GM19372 (cell line): Measurements from ENCODE around the gene TSPAN17.

Source experiments
- ATAC-seq: cut with Tn5 transposase; IDR thresholded peaks from one replicate; pipeline ENCODE4 v1.9.1; 2021; ENCODE audit warnings: mild to moderate bottlenecking, low read depth, moderate library complexity; ENCODE audit not compliant: unreplicated experiment

TSPAN17 gene

DNA sequence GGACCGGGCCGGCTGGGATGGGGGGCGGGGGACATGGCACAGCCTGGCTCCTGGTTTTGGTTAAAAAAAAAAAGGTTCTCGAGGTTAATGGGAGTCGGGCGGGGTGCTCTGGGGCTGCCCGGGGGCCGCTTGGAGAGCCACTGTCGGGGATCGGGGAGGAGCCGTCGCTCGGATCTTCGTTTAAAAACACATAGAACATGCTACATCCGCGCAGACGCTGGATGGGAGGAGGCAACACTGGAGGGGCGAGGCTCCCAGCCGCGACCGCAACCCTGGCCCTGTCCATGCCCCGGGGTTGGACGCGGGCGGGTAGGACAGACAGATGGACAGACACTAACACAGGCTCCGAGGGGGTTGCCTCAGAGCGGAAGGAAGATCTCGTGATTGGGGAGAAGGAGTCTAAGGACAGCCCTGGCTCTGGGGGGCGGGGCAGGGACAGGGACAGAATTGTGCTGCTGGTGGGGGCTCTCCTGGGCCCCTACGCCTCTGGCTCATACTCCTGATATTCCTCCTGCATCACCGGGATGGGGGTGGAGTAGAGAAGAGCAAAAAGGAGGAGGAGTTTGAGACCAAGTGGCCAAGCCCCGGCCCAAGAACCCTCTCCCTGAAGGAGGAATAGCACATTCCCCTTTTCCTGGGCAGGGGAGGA is 26.8 kb upstream of the TSPAN17 start:
- no peak for ATAC-seq

DNA sequence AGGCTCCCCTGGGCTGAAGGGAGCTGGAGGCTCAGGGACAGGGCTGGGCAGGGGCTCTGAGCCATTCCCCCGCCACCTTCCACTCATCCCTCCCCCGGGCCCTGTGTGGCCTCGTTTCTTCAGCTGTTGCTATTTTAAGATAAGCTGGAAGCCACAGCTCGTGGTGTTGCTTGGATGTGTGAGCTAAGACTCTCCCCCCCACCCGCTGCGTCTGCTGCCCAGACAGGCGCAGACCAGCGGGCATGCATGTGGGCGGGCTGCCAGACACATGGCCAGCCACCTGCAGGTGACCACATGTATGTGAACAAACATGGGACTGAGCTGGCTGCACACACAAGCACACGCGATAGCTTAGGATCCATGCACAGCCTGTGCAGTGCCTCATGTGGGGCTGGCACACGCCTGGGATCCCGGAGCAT is 25.6 kb upstream of the TSPAN17 start:
- ATAC-seq, result no peak

DNA sequence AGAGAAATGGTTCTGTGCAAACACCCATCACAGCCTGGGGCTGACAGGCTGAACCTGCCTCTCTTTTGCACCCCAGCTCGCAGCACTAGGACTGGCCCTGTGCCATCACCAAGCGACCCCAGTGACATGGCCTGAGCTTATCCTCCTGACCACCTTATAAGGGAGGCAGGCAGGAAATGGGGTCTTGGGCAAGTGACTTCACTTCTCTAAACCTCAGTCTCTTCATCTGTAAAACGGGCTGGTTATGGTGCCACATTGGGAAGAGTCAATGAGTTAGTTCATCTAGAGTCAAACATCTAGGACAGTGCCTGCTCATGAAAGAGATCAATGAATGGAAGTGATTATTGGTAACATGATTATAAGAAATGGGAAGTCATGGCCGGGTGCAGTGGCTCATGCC is 23.1 kb upstream of the TSPAN17 start:
- no peak for ATAC-seq

DNA sequence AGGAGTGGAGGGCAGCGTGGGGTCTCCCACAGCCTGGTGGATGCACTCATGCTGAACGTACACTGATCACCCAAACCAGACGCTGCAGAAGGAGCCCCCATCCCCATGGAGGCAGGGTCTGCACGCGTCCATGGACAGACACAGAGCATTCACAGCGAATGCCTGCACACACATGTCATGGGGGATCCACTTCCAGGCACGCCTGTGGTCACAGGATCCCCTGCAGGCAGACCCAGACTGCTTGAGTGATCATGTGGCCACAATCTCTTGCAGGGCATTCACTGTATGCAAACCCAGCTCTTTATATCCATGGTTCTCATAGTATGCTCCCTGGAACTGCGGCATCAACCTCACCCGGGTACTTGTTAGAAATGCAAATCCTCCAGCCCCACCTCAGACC is 22.3 kb upstream of the TSPAN17 start:
- ATAC-seq, result no peak

DNA sequence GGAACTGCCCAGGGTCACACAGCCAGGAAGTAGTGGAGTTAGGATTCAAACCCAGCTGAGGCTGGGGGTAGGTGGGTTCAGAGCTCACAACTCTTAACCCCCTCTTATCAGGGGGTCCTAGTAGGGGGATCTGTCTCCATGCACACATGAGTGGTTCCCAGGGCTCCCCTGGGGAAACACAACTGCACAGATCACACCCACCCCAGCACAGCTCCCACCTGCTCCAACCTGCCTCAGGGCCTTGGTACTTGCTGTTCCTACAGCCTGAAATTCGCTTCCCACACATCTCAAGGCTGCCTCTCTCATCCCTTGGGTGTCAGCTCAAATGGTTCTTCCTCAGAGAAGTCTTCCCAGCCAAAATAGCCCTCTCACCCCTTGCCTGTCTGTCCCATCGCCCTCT is 21.8 kb upstream of the TSPAN17 start:
- ATAC-seq, result no peak

DNA sequence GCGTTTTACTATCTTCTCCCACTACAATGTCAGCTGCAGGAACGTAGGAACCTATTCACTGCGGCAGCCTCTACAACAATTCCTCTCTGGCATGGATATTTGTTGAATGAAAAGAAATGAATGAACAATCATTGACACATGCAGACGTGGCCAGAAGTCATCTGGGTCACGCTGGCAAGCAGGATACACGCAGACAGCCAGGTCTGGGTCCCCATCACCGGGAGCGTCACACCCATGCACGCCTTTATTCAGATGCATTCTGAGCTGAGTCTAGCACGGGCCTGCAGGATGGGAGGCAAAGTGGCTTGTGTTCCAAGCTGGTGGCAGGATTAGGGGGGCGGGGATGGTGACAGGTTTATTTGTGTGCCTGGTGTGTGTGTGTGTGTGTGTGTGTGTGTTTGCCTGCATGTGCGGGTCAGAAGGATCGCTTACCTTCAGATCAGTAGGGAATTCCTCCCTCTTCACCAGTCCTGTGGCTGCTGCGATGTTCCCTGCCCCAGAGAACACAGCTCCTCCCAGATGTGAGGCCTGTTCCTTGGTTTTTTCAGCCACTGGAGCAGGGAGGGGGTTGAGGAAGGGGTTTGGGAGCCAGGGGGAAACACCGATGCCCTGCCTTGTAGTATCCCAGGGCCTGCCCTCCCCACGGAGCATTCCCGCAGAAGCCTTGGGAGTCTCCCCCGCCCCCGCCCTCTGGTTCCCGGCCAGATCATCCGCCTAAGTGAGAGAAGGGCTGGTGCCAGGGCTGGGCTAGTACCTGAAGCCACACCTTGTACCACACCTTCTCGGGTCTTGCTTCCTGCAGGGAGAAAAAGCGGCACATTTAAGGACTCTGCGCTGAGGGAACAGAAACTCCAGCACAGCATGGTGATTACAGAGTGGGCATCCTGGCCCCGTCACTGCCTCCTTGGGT is 21.1 kb upstream of the TSPAN17 start:
- no peak for ATAC-seq

DNA sequence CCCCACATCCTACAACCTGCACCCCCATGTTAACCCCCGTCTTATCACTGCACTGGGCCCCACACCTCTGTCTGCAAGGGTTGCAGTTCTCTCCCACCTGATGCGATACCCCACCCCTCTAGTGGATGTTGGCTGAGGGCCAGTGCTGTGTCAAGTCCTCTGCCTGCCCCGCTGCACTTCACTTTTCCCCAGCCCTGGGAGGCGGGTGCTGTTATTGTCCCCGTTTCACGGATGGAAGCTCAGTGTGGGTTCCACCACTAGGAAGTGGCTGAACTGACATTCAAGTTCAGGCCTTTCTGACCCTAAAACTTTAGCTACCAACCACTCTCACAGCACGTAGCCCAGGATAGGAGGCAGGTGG is 20.4 kb upstream of the TSPAN17 start:
- ATAC-seq, result no peak

DNA sequence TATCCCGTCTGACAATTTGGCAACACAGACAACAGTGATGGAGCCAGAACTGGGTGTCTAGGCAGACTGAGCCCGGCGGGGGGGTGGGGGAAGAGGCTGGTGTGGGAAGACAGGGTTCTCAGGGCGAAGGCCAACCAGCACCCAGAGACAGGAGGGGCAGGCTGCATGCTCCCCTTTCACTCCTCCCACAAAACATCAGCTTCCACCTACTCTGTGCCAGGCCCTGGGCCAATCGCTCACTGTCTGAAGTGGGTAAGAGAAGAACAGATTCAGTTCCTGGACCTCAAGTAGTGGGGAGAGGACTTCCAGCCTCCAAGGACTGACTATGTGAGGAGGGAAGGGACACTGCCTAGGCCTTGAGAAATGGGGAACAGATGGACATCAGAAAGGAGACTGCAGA is 19.7 kb upstream of the TSPAN17 start:
- no peak for ATAC-seq

DNA sequence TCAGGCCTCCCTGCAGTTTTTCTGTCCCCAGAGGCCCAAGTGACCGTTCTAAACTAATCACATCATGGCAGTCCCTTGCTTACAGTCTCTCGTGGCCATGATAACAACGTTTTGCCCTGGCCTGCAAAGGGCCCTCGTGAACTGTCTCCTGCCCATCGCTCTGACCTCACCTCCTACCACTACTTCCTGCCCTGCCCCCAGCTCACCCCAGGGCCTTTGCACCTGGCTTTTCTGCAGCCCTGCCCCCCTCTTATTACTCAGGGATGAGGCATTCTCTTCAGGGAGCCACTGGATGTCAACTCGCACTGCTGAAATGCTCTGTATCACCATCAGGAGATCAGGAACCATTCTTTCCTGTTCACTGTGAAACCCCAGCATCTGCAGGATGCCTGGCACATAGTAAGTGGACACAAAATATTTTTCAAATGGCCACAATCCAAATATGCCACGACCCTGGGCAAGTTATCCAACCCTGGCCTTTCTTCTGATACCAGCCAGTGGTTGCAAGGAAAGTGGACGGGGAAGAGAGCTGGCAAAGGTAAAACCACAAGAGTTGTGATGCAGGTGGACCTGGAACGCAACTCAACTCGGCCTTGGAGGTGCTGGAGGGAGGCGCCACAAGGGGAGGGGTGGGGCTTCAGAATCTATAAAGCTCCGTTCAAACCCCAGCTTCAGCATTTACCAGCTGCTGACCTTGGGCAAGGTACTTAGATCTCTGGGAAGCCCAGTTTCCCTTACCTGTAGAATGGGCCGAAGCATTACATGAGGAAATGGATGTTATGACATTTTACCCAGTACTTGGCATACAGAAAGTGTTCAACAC is 18.7 kb upstream of the TSPAN17 start:
- ATAC-seq, result no peak

DNA sequence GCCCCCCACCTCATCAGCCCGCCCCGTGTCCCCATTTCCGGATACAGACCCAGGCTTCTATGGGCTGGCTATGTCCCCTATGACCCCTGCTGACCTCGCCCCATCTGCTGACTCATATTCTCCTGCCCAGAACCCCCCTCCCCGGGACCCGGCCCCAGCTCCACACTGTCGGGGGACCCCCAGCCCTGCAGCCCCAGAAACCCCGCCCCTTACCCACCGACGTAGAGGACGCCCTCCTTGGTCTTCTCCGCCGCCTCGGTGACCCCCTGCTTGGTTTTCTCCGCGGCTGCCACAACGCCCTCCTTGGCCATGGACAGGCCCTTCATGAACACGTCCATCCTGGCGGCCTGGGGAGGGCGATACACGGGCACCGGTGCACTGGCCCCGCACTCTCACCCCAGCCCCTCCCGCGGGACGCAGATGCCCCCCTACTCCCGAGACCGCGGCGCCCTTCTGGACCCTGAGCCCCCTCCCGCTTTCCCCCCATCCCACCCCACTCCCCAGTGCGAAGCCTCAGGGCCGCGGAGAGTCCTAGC is 17.9 kb upstream of the TSPAN17 start:
- ATAC-seq, result no peak

DNA sequence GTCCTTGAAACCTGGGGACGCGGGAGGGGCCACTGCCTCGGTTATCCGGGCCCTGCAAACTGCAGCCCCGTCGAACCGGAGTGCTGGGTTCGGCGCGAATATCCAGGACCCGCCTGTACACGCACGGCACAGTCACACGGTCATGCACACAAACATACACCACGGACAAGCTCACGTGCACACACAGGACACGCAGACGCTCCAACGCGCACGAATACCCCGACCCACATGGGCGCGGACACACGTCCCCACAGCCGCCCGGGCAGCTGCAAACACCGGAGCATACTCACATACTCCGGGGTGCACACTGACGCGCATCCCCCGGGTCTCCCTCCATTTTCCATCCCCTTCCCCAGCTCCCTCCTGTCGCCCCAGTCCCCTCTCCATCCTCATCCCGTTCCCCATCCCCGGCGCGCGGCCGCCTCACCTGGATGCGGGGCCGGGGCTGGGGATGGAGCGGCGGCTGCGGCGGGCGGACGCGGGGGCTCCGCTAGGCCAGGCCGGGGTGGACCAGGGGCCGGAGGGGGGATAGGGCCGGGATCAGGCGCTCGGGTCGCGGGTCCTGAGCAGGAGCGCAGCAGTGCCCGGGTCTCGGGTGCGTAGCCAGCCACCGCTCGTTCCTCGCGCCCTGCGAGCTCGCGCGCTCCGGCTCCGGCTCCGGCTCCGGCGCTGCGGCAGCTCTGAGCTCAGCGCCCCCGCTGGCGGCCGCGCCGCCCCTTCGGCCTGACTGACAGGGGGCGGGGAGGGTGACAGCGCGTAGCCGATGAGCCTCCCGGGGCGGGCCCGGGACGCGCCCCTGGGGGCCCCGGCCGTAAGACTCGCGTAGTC is 17.2 kb upstream of the TSPAN17 start, which contains the start of the genes EIF4E1B and SNCB:
EIF4E1B (plus strand) TSS at position 823 of the 828 bp plus-strand sequence. CDS start 12,113 bp downstream, outside the sequence.
SNCB (minus strand) TSS at position 682 of the 828 bp plus-strand sequence. CDS start 880 bp downstream, outside the sequence.
- ATAC-seq, result peak; percentile 85

DNA sequence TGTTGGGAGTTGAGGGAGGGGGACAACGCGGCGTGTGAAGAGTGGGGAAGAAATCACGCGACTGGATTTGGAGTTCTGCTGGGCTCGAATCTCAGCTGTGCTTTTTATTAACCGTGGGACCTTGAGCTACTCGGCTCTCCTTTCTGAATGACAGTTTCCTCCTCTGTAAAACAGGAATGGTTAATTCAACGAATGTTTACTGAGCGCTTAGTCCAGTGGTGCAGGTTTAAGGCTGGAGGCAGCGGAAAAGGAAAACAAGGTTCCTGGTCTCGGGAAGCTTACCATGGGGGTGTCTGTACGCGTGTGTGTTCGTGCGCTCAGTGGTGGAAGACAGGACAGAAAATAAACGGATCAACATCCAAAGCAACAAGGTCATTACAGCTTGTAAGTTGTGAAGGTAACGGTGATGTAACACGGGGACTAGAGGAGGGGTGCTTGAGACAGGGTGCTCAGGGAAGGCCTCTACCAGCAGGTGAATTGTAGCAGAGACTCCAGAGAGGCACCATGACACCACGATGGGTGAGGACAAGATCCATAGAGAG is 16.5 kb upstream of the TSPAN17 start:
- ATAC-seq, result peak; percentile 9

DNA sequence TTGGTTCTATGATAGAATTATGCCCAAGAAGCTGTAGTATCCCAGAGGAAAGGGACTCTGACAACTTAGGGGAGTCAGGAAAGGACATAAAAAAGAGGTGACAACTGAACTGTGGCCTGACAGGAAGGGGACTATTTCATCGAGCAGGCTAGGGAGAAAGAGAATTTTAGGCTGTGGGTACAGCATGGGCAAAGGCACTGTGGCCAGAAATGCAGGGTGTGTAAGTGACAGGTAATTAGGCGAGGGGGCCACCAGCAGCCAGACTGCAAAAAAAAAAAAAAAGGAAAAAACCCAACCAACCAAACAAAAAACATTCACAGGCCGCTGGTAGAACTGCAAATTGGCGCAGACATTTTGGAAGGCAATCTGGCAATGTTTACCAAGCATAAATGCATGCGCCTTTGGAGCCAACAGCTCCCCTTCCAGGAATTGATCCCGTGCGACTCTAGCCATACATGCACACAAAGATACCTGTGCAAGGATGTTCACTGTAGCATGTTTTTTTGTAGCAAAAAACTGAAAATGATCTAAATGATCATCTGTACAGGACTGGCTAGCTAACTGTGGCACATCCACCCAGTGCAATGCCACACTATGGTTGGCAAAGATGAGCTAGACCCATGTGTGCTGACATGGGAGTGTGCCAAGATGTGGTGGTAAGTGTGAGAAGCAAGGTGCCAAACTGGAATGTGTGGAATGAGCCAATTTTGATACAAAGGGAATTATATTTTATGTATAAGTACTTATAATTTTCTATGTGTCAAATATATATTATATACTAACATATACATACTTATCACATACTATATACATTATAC is 15.7 kb upstream of the TSPAN17 start:
- ATAC-seq, result no peak

DNA sequence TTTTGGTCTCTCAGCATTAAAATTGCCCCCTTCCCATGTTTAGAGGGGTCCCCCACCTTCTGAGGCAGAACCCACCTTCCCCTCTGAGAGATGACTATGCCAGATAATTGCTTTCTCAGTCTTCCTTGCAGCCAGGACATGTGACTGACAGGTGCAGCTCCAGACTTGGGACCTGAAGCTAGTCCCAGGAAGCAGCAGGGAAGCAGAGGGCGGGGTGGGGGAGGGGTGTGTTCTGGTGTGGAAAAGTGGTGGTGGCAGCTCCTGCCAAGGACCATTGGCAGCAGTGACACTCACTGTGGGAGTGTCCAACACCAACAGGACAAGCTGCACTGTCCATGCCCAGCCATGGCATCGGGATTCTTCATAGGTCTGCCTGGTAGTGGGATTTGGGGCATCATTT is 14.5 kb upstream of the TSPAN17 start:
- no peak for ATAC-seq

DNA sequence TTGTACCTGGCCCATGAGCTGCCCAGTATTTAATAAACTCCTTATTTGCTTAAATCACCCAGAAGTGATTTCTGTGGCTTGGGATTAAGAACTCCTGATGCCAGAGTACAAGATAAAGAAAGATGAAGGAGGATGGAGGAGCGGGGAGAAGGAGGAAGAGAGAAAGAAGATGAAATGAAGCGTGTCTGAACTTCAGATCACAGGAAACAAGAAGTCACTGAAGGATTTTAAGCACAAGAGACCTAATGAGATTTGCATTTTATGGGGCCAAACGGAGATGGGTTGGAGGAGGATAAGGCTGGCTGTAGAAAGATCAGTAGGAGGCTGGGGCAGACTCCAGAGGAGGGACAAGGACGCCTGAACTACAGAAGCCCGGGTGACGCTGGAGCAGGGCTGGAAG is 13.7 kb upstream of the TSPAN17 start:
- no peak for ATAC-seq

DNA sequence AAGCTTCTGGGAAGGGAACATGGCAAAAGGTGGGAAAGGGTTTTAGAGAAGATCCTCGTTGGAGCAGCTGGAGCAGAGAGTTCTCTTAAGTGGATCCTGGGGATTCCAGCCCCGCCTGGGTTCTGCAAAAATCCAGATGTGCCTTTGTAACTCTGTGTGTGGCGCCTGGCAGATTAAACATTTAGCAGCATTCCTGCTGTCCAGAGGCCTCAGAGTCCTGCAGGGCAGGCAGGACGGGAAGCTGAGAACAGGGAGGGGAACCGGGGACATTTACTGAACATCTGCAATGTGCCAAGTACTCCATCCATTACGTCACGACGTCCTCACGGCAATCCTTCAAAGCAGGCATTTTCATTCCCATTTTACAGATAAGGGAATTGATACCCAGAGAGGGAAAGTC is 10.9 kb upstream of the TSPAN17 start:
- ATAC-seq, result no peak

DNA sequence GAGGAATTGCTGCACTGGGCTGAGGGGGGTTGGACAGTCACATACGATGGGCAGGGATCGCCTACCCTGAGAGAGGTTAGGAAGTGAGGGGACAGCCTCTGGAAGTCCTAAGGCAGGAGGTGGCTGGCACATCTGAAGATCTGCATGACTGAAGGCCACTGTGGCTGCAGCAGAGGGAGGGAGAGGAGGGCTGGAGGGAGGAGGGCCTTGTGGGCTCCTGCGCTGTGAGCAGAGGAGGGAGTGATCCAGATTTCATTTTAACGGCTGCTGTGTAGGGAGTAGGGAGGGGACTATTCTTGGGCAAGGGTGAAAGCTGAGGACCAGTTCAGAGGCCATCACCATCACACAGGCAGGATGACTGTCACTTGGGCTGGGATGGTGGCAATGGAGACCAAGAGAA is 9.7 kb upstream of the TSPAN17 start:
- ATAC-seq, result no peak

DNA sequence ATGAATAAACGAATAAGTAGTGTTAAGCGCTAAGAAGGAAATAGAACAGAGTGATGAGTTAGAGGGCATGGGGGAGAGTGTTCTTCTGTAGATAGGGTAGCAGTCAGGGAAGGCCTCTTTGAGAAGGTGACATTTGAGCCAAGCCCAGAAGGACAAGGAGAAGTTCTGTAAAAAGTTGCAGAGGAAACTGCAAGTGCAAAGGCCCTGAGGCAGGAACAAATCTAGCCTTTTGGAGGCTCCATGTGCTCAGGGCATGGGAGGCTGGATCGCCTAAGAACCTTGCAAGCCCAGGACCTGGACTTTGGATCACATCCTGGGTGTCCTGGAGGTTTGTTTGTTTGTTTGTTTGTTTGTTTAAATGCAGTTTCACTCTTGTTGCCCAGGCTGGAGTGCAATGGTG is 8.8 kb upstream of the TSPAN17 start:
- no peak for ATAC-seq

DNA sequence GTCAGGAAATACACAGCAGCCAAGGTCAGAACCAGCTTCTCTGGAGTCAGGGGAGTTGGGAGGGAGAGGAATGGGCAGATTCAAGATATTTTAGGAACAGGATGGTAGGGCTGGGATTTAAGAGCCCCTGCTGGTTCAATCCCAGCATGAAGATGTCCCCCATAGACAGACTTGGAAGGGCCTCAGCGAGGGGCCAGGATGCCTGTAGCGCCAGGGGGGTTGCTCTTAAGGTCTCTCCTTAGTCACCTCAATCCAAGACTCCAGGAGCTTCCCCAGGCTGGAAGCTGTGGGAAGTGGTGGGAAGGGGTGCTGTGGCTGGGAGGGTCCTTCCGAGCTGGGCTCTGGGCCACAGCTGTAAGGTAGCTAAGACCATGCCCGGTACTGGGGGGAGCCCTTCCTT is 8.1 kb upstream of the TSPAN17 start:
- no peak for ATAC-seq
